Testis (tissue), 3 donors: ENCODE measurements around the gene MAP2K3. TPM values are rescaled to one million over a fixed set of nuclear protein-coding genes. Genes with fewer than 3 reads are reported as not detected.
"Not testable (repeated sequence)": the region's sequence is repeated elsewhere in the genome, so short reads cannot be mapped to it uniquely, and the experiment has no call there.

Experiments used
- DNase-seq: peaks from one replicate; pipeline ENCODE4 v3.0.0-alpha.2; 2019
- H3K27ac ChIP-seq, 2 donors: fragments of 200-600 bp; sonication (generic); one replicate each; pipeline ENCODE4 v1.5.1; 2019
- H3K27me3 ChIP-seq: fragments of 200-600 bp; sonication (generic); one replicate; pipeline ENCODE4 v1.5.1; 2019
- H3K36me3 ChIP-seq: fragments of 200-600 bp; sonication (generic); one replicate; pipeline ENCODE4 v1.5.1; 2017; ENCODE audit warnings: low read depth; ENCODE audit errors: missing control alignments
- H3K4me1 ChIP-seq: fragments of 200-600 bp; sonication (generic); one replicate; pipeline ENCODE4 v1.5.1; 2019
- H3K4me3 ChIP-seq, 2 donors: fragments of 200-600 bp; sonication (generic); one replicate each; pipeline ENCODE4 v1.5.1; 2017 to 2019
- H3K9me3 ChIP-seq: fragments of 200-600 bp; sonication (generic); one replicate; pipeline ENCODE4 v1.5.1; 2017
- POLR2A ChIP-seq: fragments of 450-650 bp; IDR thresholded peaks from one replicate; pipeline ENCODE4 v1.6.1; 2017; ENCODE audit warnings: antibody characterized with exemption, mild to moderate bottlenecking, moderate library complexity
- WGBS, 2 donors: methylation state at CpG; one replicate each; pipeline ENCODE4 v1.1.5; 2018; 5-methylcytosine and 5-hydroxymethylcytosine counted together
- intact Hi-C: fragments of 100-400 bp; cut with DNase I; formaldehyde crosslinking; loops from one replicate; pipeline ENCODE4 v1.15.1; 2023; ENCODE audit warnings: low total_unique reads
- polyA plus RNA-seq: library from polyadenylated mRNA; stranded (reverse); fragments of 350-450 nt; fragmentation: Illumina TruSeq; extraction: RNeasy Lipid Tissue Mini Kit (QIAGEN cat#74804); gene quantifications from one replicate; pipeline ENCODE4 v1.2.3, GENCODE V29; 2014; ENCODE audit warnings: low read depth, low replicate concordance; ENCODE audit not compliant: insufficient read depth
- total RNA-seq, 2 donors: library from RNA; depleted of rRNA; stranded (reverse); fragments of >200 nt; gene quantifications; one replicate each; pipeline ENCODE4 v1.2.3, GENCODE V29; 2016
- TF ChIP-seq, protein P1 (sequence below), 3 experiments: fragments of 450-650 bp in 2 of 3; fragments of 200-600 bp in 1 of 3; sonication (generic) in 1 of 3; IDR thresholded peaks; one replicate each; pipeline ENCODE4 v1.5.1; 2016 to 2019; ENCODE audit warnings: antibody characterized with exemption in 3 of 3, mild to moderate bottlenecking in 2 of 3, moderate library complexity in 1 of 3

Gene MAP2K3
- total and polyA plus RNA-seq, 3 donors from 2014 or later, result 13.5 to 17.5 (median 15.4) TPM

DNA sequence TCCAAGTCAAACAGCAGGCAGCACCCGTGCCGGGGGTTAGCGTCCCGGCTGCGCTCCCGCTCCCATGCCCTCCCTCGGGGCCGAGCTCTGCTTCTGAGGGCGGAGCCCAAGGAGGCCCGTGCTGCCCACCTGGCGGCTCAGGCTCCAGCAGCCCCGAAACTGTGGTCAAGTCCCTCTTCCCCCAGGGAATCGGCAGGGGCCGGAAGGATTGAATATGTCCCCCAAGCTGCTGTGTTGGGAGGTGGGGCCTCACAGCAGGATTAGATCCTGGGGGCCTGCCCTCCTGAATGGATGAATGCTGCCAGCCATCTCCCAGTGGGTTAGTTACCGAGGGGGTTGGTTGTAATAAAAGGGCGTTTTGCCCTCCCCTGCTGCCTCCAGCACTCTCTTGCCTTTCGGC, 33.9 kb downstream of the MAP2K3 start:
- WGBS, 2 donors, result 64 to 69% methylated on average over 2 to 17 of the region's 17 CpGs
- TF ChIP-seq, protein P1, sequence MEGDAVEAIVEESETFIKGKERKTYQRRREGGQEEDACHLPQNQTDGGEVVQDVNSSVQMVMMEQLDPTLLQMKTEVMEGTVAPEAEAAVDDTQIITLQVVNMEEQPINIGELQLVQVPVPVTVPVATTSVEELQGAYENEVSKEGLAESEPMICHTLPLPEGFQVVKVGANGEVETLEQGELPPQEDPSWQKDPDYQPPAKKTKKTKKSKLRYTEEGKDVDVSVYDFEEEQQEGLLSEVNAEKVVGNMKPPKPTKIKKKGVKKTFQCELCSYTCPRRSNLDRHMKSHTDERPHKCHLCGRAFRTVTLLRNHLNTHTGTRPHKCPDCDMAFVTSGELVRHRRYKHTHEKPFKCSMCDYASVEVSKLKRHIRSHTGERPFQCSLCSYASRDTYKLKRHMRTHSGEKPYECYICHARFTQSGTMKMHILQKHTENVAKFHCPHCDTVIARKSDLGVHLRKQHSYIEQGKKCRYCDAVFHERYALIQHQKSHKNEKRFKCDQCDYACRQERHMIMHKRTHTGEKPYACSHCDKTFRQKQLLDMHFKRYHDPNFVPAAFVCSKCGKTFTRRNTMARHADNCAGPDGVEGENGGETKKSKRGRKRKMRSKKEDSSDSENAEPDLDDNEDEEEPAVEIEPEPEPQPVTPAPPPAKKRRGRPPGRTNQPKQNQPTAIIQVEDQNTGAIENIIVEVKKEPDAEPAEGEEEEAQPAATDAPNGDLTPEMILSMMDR (IDR thresholded peaks at IDR 0.05), result no peak
- TF ChIP-seq POLR2A, result no peak
- Histone ChIP-seq H3K36me3 (no peaks in the 10 kb centered on the region), H3K4me3 (no peak overlapping the region), H3K4me1 (no peaks in the 10 kb centered on the region), H3K27me3 (no peaks in the 10 kb centered on the region), H3K9me3 (no peaks in the 10 kb centered on the region), H3K27ac (no peak overlapping the region)
- DNase-seq, result peak; percentile 12
- intact Hi-C loops, result no loop called here

DNA sequence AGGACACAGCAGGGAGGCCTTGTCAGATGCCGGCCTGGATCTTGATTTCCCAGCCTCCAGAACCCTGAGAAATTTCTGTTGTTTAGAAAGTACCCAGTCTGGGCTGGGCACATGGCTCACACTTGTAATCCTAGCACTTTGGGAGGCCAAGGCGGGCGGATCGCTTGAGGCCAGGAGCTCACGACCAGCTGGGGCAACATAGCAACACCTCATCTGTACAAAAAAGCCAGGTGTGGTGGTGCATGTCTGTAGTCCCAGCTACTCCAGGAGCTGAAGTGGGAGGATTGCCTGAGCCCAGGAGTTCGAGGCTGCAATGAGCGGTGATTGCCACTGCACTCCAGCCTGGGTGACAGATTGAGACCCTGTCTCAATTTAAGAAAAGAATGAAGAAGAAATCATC, 34.3 kb downstream of the MAP2K3 start:
- H3K27me3 ChIP-seq, DNase-seq, H3K4me3 ChIP-seq, H3K4me1 ChIP-seq, intact Hi-C loops, H3K27ac ChIP-seq, H3K36me3 ChIP-seq, H3K9me3 ChIP-seq: not testable (repeated sequence)
- WGBS, 2 donors, result 93 to 96% methylated on average over 5 to 7 of the region's 7 CpGs

DNA sequence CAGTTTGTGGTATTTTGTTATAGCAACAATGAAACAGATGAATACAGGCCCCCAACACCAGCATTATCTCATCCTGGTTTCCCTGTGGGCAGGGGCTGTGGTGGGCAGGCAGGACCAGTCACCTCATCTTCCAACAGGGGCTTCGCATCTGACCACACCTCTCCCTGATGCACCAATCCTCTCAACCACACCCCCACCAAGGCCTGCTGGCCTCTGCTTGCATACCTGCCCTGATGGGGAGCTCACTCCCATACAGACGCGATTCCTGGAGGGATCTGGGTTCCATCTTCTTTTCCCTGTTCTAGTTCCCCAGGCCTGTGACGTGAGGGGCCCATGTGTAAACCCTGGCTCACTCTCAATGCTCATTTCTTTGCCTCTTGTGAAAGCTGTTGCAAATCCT, 34.7 kb downstream of the MAP2K3 start:
- 85 to 90% methylated on average over 4 of the region's 4 CpGs for WGBS, 2 donors

DNA sequence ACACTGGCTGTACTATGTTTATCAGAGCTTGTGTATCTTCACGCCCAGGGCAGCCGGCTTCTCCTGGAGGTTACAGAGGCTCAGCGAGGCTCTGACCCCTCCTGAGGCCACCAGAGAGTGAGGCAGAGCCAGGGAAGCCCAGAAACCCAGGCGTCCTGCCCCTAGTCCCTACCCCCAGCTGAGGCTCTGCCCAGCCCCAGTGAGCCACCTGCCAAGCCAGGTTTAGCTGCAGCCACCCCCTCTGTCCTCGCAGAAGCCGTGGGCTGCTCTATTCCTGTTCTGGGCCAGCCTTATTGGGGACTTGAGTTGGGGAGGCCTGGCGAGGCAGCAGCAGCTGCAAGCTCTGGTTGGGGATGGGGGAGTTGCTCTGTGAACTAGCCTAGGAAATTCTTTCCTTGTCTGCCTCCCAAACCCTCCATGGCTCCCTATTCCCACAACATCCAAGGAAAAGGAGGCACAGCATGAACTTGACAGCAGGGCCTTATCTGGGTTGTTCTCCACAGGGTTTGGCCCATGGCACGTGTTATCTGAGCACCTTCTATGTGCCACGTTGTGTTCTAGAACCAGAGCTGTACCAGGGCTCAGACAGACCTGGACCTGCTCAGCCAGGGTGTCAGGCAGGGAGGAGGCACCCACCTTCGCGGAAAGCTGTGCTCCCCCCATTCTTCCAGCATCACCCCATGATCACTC, 35.3 kb downstream of the MAP2K3 start:
- WGBS, 2 donors, result 74 to 77% methylated on average over 9 to 11 of the region's 11 CpGs
- H3K36me3 ChIP-seq, H3K4me3 ChIP-seq, H3K9me3 ChIP-seq, DNase-seq, H3K27ac ChIP-seq, H3K27me3 ChIP-seq, intact Hi-C loops, H3K4me1 ChIP-seq: not testable (repeated sequence)

More for the DNA sequence above, 34.7 kb downstream of the MAP2K3 start:
- H3K27ac ChIP-seq, H3K4me3 ChIP-seq, DNase-seq, H3K36me3 ChIP-seq, H3K9me3 ChIP-seq, intact Hi-C loops, H3K27me3 ChIP-seq, H3K4me1 ChIP-seq: not testable (repeated sequence)

DNA sequence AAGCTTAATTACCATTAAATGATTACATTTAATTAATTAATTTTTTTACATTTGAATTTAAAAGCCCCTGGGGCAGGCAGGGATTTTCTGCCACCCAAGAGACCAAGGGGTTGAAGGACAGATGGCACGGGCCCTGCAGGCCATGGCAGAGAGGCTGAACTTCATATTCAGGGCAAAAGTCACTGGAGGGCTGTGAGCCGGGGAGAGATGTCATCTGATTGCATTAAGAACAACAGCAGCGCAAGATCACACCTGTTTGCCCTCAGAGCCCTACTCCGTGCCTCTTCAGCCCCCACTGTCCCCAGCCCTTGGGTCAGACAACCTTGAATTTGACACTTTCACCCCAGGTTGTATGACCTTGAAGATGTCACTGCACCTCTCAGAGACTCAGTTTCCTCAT, 35.9 kb downstream of the MAP2K3 start:
- H3K27me3 ChIP-seq, intact Hi-C loops, H3K36me3 ChIP-seq, H3K4me1 ChIP-seq, DNase-seq, H3K4me3 ChIP-seq, H3K27ac ChIP-seq, H3K9me3 ChIP-seq: not testable (repeated sequence)
- 89 to 91% methylated on average over 4 of the region's 4 CpGs for WGBS, 2 donors

DNA sequence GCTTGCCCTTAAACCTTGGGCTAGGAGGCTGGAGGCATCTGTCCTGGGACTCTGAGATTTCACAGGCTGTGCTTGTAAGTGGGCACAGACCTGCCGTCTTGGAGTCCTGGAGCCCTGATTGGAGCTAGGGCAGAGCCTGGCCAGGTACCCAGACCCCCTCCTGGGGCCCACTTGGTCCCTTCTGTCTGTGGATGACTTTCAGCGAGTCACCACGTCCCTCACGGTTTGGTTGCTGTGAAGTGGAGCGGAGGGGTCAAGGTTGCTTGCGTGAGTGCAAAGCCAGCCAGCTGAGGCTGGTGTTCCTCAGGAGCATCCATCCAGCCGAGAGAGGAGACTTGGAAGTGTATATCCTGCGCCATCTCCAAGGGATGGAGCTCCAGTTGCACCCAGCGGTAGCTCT, 36.5 kb downstream of the MAP2K3 start:
- H3K36me3 ChIP-seq, H3K9me3 ChIP-seq, H3K27me3 ChIP-seq, H3K4me3 ChIP-seq, H3K4me1 ChIP-seq, H3K27ac ChIP-seq, DNase-seq, intact Hi-C loops: not testable (repeated sequence)
- WGBS, 2 donors, result 78% methylated on average over 9 of the region's 9 CpGs; no CpG with 5 or more reads in 1 of the 2 donors

DNA sequence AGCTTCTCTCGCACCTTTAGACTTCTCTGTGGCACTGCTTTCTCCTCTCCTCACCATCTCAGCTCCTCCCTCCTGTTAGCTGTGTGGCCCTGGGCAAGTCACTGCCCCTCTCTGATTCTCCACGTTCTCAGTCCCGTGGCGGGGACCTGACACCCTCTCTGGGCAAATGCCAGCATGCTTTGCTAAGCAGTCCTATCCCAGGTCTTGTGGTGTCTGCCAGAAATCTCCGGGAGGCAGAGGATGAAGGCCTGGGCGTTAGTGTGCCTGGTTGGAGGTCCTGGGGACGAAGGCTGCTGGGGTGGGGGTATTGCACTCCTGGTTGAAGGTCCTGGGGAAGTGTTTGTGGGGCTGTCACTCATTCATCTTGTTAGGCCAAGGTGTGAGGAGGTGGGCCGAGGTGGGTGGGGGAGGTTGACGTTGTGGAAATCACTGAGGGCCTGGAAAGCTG, 37.3 kb downstream of the MAP2K3 start:
- WGBS, 2 donors, result 87 to 91% methylated on average over 7 to 9 of the region's 9 CpGs

DNA sequence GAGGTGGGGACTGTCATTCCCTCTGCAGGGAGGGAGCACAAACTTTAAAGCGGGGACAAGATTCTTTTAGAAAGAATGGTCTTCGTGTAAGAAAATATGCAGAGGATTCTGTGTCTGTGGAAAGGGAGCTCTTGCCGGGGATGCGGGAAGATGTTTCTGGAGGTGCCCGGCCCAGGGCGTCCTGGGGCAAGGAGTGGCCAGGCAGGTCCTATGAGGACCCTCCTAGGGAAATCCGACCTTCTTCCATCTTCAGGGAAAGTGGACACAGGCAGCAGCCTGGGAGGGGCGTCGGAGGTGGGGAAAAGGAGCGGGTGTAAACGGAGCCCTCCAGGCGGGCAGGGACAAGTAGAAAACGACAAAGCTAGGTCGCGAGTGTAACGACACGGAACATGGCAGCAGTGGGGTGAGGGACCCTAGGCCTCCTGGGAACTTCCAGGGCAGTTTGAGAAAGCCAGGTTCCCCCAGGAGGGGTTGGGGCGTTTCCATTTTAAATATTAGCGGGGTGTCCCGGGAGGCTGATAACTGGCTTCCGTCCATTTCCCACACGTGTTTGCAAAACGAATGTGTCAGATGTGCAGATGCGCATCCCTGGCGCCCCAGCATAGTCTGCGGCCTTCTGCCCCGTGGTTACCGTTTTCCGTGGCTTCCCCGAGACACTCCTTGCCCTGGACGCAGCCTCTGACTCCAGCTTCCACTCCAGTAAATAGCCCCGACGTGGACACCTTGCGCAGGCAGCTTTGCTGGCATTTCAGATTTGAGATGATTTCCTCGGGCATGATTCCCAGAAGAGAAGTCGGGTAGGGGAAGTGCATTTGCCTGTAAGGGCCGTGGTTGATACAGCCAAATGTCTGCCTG, 39.0 kb downstream of the MAP2K3 start:
- H3K9me3 ChIP-seq, intact Hi-C loops, DNase-seq, H3K4me1 ChIP-seq, H3K27ac ChIP-seq, H3K27me3 ChIP-seq, H3K36me3 ChIP-seq: not testable (repeated sequence)
- WGBS, 2 donors, result 30 to 33% methylated on average over 33 to 34 of the region's 37 CpGs
- H3K4me3 ChIP-seq, result peak overlapping the region; percentile 52 to 65

More for the DNA sequence above, 37.3 kb downstream of the MAP2K3 start:
- DNase-seq, H3K27ac ChIP-seq, H3K4me1 ChIP-seq, H3K36me3 ChIP-seq, intact Hi-C loops, H3K4me3 ChIP-seq, H3K27me3 ChIP-seq, H3K9me3 ChIP-seq: not testable (repeated sequence)

DNA sequence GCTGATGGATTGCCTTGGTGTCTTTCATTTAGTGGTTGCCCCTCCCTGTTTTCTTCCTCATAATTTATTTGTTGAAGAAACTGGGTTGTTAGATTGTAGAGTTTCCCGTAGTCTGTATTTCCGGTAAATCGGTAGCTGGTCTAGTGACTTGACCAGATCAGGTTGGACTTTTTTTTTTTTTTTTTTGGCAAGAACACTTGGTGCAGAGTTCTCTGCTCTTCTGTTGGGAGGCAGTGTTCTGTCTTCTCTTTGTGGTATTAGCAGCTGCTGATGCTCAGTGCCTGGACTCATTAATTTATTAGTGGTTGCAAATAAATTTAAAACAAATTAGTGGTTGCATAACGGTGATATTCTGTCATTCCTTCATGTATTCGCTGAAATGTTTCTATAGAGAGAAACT, 40.2 kb downstream of the MAP2K3 start:
- H3K4me3 ChIP-seq, intact Hi-C loops, H3K27ac ChIP-seq, H3K27me3 ChIP-seq, DNase-seq, H3K9me3 ChIP-seq, H3K4me1 ChIP-seq, H3K36me3 ChIP-seq: not testable (repeated sequence)
- 62% methylated on average over 5 of the region's 5 CpGs for WGBS, 2 donors

DNA sequence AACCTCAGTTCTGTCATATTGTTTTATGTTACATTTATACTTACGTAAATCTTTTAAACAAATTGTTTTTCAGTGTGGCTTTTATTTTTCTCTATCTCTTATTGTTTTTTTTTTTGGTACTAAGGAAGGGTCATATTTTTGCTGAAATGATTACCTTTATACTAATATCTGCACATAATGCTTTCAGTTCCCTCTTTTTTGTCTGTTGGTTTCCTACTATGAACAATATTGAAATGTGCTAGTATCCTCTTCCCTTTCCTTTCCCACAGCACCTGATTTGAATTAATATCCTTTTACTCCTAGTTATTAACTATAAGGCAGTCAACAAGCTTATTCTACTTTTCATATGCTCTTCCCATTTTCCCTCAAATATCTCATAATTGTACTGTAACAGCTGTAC, 43.4 kb downstream of the MAP2K3 start:
- DNase-seq, H3K36me3 ChIP-seq, H3K27me3 ChIP-seq, H3K9me3 ChIP-seq, H3K4me3 ChIP-seq, H3K4me1 ChIP-seq, intact Hi-C loops, H3K27ac ChIP-seq: not testable (repeated sequence)
- 85 to 89% methylated on average over 1 of the region's 1 CpG for WGBS, 2 donors

DNA sequence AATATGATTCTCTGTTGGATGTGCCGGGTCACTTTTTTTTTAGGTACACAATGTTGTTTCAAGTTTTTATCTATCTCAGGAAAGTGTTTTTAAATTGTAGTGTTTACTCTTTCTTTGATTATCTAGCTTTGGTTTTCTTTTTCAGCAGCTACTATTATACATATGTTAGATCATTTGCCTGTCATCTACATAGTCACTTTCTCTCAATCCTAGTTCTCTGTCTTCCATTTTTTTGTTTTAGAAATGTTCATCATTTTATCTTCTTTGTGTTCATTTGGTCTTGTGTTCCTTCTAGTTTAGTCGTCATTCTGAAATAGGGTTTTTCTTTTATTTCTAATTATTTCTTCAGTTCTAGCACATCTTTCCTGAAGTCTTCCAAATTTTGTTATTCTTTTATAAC, 44.3 kb downstream of the MAP2K3 start:
- H3K4me1 ChIP-seq, intact Hi-C loops, H3K27ac ChIP-seq, H3K36me3 ChIP-seq, H3K4me3 ChIP-seq, H3K27me3 ChIP-seq, H3K9me3 ChIP-seq, DNase-seq: not testable (repeated sequence)
- WGBS, 2 donors, result 62 to 88% methylated on average over 2 of the region's 2 CpGs
